BLaER1 (cell line): ENCODE data around the gene KCNK4.

Experiments used
- H3K27ac ChIP-seq: shearing (Covaris generic); formaldehyde crosslinking; 2 replicates; pipeline ENCODE4 v1.8.1; 2022
- H3K27me3 ChIP-seq: shearing (Covaris generic); formaldehyde crosslinking; 2 replicates; pipeline ENCODE4 v1.8.1; 2022
- H3K36me3 ChIP-seq: shearing (Covaris generic); formaldehyde crosslinking; 2 replicates; pipeline ENCODE4 v1.8.1; 2022
- H3K4me1 ChIP-seq: shearing (Covaris generic); formaldehyde crosslinking; 2 replicates; pipeline ENCODE4 v1.8.1; 2022
- H3K4me2 ChIP-seq: shearing (Covaris generic); formaldehyde crosslinking; 2 replicates; pipeline ENCODE4 v1.8.1; 2022
- H3K4me3 ChIP-seq: shearing (Covaris generic); formaldehyde crosslinking; 2 replicates; pipeline ENCODE4 v1.8.1; 2022
- H3K9ac ChIP-seq: shearing (Covaris generic); formaldehyde crosslinking; 2 replicates; pipeline ENCODE4 v1.8.1; 2022
- H3K9me3 ChIP-seq: shearing (Covaris generic); formaldehyde crosslinking; 2 replicates; pipeline ENCODE4 v1.8.1; 2022
- H4K20me1 ChIP-seq: shearing (Covaris generic); formaldehyde crosslinking; 2 replicates; pipeline ENCODE4 v1.8.1; 2022
- Cebpa-rat ChIP-seq: shearing (Covaris generic); IDR thresholded peaks from 2 replicates; pipeline ENCODE4 v1.8.1; 2022

The KCNK4 gene

DNA sequence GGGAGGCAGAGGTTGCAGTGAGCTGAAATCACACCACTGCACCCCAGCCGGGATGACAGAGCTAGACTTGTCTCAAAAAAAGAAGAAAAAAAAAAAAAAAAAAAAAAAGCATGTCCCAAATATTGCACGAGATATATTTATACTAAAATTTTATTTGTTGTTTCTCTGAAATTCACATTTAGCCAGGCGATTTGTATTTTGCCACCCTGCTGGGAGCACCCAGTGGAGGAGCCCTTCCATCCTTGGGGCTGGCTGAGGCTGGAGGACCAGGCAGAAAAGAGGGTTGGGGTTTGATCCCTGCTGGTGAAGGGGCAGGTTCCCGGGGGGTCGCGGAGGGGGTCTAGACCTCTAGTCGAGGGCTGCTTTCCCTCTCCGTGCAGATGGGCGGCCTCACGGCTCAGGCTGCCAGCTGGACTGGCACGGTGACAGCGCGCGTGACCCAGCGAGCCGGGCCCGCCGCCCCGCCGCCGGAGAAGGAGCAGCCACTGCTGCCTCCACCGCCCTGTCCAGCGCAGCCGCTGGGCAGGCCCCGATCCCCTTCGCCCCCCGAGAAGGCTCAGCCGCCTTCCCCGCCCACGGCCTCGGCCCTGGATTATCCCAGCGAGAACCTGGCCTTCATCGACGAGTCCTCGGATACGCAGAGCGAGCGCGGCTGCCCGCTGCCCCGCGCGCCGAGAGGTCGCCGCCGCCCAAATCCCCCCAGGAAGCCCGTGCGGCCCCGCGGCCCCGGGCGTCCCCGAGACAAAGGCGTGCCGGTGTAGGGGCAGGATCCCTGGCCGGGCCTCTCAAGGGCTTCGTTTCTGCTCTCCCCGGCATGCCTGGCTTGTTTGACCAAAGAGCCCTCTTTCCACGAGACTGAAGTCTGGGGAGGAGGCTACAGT, 8.1 kb downstream of the KCNK4 start:
- H3K27ac ChIP-seq = no peak overlapping the region
- no peaks in the 10 kb centered on the region for H3K36me3 ChIP-seq
- no peaks in the 10 kb centered on the region for H3K9me3 ChIP-seq
- peaks cover 53% of the 10 kb centered on the region for H4K20me1 ChIP-seq
- no peak overlapping the region for H3K9ac ChIP-seq
- TF ChIP-seq Cebpa-rat = no peak
- H3K4me1 ChIP-seq = peaks cover 31% of the 10 kb centered on the region
- H3K4me3 ChIP-seq = peak overlapping the region; percentile 59
- peak overlapping the region; percentile 94 for H3K4me2 ChIP-seq
- peaks cover 79% of the 10 kb centered on the region for H3K27me3 ChIP-seq

DNA sequence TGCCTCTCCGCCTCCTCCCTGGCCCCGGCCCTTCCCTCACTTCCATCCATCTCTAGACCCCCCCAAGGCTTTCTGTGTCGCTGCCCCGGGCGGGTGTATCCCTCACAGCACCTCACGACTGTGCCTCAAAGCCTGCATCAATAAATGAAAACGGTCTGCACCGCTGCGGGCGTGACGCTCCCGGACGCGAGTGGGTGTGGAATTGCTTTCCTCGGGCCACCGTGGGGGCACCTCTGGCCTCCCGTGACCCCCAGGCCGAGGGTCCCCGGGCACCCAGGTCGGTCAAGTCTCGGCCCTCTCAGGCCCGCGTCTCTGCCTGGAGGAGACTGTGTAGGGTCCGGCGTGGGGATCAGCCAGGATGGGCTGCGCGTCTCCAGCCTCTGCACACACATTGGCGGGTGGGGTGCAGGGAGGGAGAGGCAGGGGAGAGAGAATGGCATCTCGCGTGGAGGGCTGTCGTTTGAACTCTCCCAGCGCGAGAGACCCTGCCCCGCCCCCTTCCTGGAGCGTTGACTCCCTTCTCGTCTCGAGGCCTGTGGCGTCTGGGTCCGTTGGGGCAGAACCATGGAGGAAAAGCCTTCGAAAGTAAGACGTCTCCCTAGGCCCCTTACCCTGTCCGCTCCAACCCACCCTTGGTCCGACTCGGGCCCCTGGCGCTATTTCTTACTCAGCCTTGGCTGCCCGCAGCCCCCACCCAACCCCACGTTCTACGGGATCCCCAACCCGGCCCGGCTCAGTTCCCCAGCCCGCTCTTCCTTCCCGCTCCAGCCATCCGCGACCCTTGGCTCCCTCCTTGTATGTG, 8.9 kb downstream of the KCNK4 start, which contains the start of gene CATSPERZ:
TSS of gene CATSPERZ (plus strand) at position 512 of the 802 bp plus-strand sequence. CDS start at position 565, 53 bp downstream.
- Histone ChIP-seq H3K9me3 (no peaks in the 10 kb centered on the region), H3K27me3 (peaks cover 70% of the 10 kb centered on the region), H3K4me3 (peak within 1 kb of the TSS; percentile 59), H3K9ac (no peak within 1 kb of the TSS), H3K27ac (no peak within 1 kb of the TSS), H4K20me1 (peaks cover 53% of the 10 kb centered on the region), H3K36me3 (no peaks in the 10 kb centered on the region), H3K4me1 (peaks cover 32% of the 10 kb centered on the region), H3K4me2 (peak within 1 kb of the TSS; percentile 94)
- no peak for TF ChIP-seq Cebpa-rat

DNA sequence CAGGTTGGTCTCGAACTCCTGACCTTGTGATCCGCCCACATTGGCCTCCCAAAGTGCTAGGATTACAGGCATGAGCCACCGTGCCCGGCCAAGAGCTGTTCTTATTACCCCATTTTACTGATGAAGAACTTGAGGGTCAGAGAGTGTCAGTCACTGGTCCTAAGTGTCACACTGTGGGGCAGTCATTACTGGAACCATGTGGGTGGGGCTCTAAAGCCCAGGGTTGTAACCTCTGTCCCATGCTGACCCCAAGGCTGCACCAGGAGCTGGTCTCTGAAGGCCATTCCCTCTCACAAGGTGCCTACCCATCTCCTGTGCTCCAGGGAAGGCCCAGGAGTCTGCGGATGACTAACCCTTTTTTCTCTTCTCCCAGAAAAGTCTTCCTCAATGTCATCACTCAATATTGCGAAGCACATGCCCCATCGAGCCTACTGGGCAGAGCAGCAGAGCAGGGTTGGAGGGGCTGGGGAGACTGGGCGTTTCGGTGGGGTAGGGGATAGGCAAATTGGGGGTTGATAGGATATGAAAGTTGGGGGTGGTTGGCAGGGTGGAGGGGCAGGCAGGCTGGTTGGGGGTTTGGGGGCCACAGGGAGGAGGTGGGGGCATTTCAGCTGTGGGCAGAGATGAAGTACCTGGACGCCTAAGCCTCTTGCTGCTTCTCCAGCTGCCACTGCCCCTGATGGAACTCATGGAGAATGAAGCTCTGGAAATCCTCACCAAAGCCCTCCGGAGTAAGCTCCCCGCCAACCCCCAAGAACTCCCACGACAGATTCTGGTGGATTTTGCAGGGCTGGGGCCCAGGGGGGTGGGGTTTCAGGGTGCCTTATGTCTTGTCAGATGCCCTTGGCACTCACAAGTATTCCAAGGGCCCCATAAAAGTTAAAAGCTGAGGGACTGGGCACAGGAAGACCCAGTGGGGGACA, 12.3 kb downstream of the KCNK4 start:
- H3K36me3 ChIP-seq = peaks cover 14% of the 10 kb centered on the region
- TF ChIP-seq Cebpa-rat = no peak
- H3K9ac ChIP-seq = no peak overlapping the region
- H3K4me3 ChIP-seq = peak overlapping the region; percentile 86; the same call in 1 of the 2 replicates
- no peak overlapping the region for H3K27ac ChIP-seq
- peaks cover 43% of the 10 kb centered on the region for H4K20me1 ChIP-seq
- peaks cover 49% of the 10 kb centered on the region for H3K4me1 ChIP-seq
- H3K4me2 ChIP-seq = peak overlapping the region; percentile 97
- peaks cover 37% of the 10 kb centered on the region for H3K27me3 ChIP-seq
- H3K9me3 ChIP-seq = no peaks in the 10 kb centered on the region

DNA sequence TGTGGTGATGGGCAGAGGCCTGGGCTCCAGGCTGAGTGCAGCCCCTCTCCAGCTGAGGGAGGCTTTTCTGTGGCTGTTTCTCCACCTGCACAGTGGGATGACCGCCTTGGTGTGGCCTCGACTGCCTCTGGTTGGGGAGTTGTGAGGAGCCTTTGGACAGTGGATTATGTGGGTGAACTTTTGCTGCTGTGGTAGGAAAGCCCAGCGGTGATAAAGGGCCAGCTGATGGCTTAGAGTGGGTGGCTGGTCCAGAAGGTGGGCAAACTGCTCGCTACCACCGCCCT, 12.9 kb downstream of the KCNK4 start:
- Histone ChIP-seq H3K27me3 (peaks cover 31% of the 10 kb centered on the region), H3K4me2 (peak overlapping the region; percentile 97), H4K20me1 (peaks cover 38% of the 10 kb centered on the region), H3K4me1 (peaks cover 49% of the 10 kb centered on the region), H3K27ac (no peak overlapping the region), H3K4me3 (peak overlapping the region; percentile 86), H3K9me3 (no peaks in the 10 kb centered on the region), H3K9ac (no peak overlapping the region), H3K36me3 (peaks cover 14% of the 10 kb centered on the region)
- no peak for TF ChIP-seq Cebpa-rat

DNA sequence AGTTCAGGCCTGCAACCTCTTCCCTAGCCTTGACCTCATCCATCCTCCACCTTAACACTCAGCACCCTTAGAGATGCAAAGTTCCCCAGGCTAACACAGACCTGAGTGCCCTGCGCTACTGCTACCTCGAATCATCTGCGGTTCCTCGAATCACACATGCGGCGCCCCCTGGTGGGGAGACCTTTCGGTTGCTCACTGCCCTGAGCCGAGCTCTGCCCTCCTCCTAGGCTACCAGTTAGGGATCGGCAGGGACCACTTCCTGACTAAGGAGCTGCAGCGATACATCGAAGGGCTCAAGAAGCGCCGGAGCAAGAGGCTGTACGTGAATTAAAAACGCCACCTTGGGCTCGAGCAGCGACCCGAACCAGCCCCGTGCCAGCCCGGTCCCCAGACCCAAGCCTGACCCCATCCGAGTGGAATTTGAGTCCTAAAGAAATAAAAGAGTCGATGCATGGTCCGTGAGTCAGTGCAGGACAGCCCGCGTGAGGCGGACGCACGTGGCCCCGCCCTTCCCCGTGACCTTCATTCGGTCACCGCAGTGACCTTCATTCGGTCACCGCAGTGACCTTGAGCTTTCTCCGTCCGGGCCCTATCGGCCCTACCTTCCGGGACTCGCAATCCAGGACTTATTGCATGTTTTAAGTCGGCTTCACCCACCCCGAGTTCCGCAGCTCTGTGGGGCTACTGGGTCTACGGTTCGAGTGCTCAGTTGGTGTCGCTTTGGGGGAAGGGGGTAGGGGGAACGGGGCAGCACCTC, 13.4 kb downstream of the KCNK4 start:
- H3K27me3 ChIP-seq = peaks cover 26% of the 10 kb centered on the region
- H3K4me3 ChIP-seq = peak overlapping the region; percentile 86
- H3K27ac ChIP-seq = peak overlapping the region; percentile 87
- TF ChIP-seq Cebpa-rat = no peak
- peaks cover 14% of the 10 kb centered on the region for H3K36me3 ChIP-seq
- peaks cover 33% of the 10 kb centered on the region for H4K20me1 ChIP-seq
- H3K9me3 ChIP-seq = no peaks in the 10 kb centered on the region
- peak overlapping the region; percentile 84 for H3K9ac ChIP-seq
- peaks cover 44% of the 10 kb centered on the region for H3K4me1 ChIP-seq
- peak overlapping the region; percentile 97 for H3K4me2 ChIP-seq

DNA sequence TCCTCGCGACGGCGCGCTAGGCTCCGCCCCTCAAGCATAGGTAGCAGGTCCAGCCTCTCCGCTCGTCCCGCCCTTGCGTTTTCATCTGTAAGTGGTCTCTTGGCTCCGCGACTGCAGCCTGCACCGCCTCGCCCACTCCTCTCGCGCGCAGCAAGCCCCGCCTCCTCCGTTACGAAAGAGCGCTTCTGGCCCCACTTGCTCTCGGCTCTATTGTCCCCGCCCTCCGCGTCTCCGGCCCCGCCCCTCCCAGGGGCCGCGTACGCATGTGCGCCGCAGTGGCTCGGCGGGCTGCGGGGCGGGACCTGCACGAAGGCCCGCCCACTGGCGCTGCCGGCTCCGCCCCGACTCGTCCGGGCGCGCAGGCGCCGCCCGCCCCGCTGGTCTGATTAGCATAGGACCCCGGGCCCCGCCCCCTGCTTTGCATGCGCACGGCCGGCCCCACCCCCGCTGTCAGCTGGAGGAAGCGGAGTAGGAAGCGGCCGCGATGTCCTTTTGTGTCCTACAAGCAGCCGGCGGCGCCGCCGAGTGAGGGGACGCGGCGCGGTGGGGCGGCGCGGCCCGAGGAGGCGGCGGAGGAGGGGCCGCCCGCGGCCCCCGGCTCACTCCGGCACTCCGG, 14.1 kb downstream of the KCNK4 start, which contains the start of gene ESRRA:
TSS of gene ESRRA (plus strand) at position 450 of the 616 bp plus-strand sequence. CDS start 1,656 bp downstream, outside the sequence.
- H4K20me1 ChIP-seq = peaks cover 28% of the 10 kb centered on the region
- H3K4me2 ChIP-seq = peak within 1 kb of the TSS; percentile 99
- H3K36me3 ChIP-seq = peaks cover 14% of the 10 kb centered on the region
- no peak for TF ChIP-seq Cebpa-rat
- no peaks in the 10 kb centered on the region for H3K9me3 ChIP-seq
- H3K27ac ChIP-seq = peak within 1 kb of the TSS; percentile 87
- peaks cover 37% of the 10 kb centered on the region for H3K4me1 ChIP-seq
- H3K9ac ChIP-seq = peak within 1 kb of the TSS; percentile 88
- peaks cover 19% of the 10 kb centered on the region for H3K27me3 ChIP-seq
- peak within 1 kb of the TSS; percentile 86 for H3K4me3 ChIP-seq

DNA sequence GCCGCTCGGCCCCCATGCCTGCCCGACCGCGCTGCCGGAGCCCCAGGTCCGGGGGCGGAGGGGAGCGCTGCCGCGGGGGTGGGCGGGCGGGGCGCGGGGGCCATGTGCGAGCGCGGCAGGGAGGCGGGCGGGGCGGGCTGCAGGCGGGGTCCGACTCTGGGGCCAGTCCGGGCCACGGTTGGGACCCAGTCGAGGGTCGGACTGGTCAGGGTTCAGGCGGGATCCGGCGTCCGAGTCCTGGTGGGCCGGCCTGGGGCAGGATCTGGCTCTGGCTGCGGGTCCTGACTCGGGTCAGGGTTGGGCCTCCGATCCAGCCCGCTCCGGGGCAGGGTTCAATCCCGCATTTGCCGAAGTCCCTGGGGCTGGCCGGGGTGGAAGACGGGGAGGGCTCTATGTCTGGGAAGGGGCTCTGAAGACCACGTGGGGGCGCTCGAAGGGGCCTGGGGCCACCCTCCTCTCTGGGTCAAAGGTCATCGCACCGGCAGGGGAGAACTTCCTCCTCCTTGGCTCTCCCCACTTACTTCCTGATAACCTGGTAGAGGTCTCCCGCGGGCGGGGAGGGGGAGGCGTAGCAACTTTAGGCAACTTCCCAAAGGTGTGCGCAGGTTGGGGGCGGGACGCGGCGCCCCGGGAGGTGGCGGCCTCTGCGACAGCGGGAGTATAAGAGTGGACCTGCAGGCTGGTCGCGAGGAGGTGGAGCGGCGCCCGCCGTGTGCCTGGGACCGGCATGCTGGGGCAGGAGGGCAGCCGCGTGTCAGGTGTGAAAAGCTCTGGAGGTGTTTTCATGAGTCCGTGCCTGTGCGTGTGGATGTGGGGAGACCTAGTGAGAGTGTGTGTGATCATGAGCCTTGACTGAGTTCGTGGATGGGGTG, 14.8 kb downstream of the KCNK4 start:
- H4K20me1 ChIP-seq = peaks cover 28% of the 10 kb centered on the region
- peak overlapping the region; percentile 88 for H3K9ac ChIP-seq
- H3K9me3 ChIP-seq = no peaks in the 10 kb centered on the region
- no peak for TF ChIP-seq Cebpa-rat
- peaks cover 11% of the 10 kb centered on the region for H3K27me3 ChIP-seq
- H3K4me3 ChIP-seq = peak overlapping the region; percentile 86
- peaks cover 20% of the 10 kb centered on the region for H3K36me3 ChIP-seq
- H3K4me1 ChIP-seq = peaks cover 35% of the 10 kb centered on the region
- H3K4me2 ChIP-seq = peak overlapping the region; percentile 99
- H3K27ac ChIP-seq = peak overlapping the region; percentile 83

DNA sequence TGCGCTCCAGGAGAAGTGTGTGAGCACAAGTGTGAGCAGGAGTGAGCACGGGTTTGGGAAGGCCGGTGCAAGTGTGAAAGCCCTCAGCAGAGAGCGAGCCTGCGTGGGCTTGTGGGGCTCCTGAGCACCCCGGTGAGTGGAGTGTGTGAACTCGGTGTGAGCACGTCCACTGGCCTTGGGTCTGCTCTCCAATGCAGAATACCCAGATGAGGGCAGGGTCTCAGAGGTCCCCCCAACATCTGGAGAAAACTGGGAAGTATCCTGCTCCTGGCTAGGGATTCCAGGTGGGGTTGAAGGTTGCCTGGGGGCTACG, 15.4 kb downstream of the KCNK4 start:
- Histone ChIP-seq H3K27me3 (peaks cover 5% of the 10 kb centered on the region), H3K4me2 (peak overlapping the region; percentile 99), H4K20me1 (peaks cover 32% of the 10 kb centered on the region), H3K27ac (peak overlapping the region; percentile 83), H3K4me3 (peak overlapping the region; percentile 86), H3K36me3 (peaks cover 22% of the 10 kb centered on the region), H3K9ac (peak overlapping the region; percentile 88), H3K4me1 (peaks cover 34% of the 10 kb centered on the region), H3K9me3 (no peaks in the 10 kb centered on the region)
- no peak for TF ChIP-seq Cebpa-rat
